CD14-positive monocyte (primary cell): ENCODE measurements around the gene RPA3. TPM values are rescaled to one million over a fixed set of nuclear protein-coding genes. Genes with fewer than 3 reads are reported as not detected.
A peak's percentile ranks its signal among the peaks of the same experiment; 100 is the strongest.

Experiments
- DNase-seq, 3 donors: peaks; one replicate each; pipeline ENCODE4 v3.0.0-alpha.2; 2011 to 2022
- H2AFZ ChIP-seq: 2 replicates; pipeline ENCODE4 v1.6.0; 2012; ENCODE audit warnings: mild to moderate bottlenecking, low read depth, low read length, inconsistent platforms; ENCODE audit not compliant: insufficient read depth, poor library complexity, severe bottlenecking
- H3K27ac ChIP-seq, 2 donors: 1 replicate in 1 of 2; 2 replicates in 1 of 2; pipeline ENCODE4 v1.5.1; 2012 to 2013; ENCODE audit warnings: low read length in 2 of 2, control low read depth in 1 of 2, inconsistent platforms in 1 of 2, low read depth in 1 of 2, mild to moderate bottlenecking in 1 of 2
- H3K27me3 ChIP-seq, 2 donors: one replicate each; pipeline versions ENCODE4 v1.6.0 to v1.6.1; 2011 to 2013; ENCODE audit warnings: low read length in 2 of 2; ENCODE audit not compliant: control insufficient read depth in 2 of 2, insufficient read depth in 2 of 2
- H3K36me3 ChIP-seq, 2 donors: replicated peaks in 1 of 2; 1 replicate in 1 of 2; 2 replicates in 1 of 2; pipeline versions ENCODE4 v1.5.1 to v1.6.1; 2012 to 2013; ENCODE audit warnings: low read length in 2 of 2, control low read depth in 1 of 2, inconsistent platforms in 1 of 2, mild to moderate bottlenecking in 1 of 2; ENCODE audit not compliant: insufficient read depth in 2 of 2, control insufficient read depth in 1 of 2
- H3K4me1 ChIP-seq, 2 donors: 1 replicate in 1 of 2; 2 replicates in 1 of 2; pipeline versions ENCODE4 v1.5.1 to v1.6.1; 2012 to 2013; ENCODE audit warnings: low read length in 2 of 2, control low read depth in 1 of 2, inconsistent platforms in 1 of 2, mild to moderate bottlenecking in 1 of 2, moderate library complexity in 1 of 2; ENCODE audit not compliant: insufficient read depth in 2 of 2, control insufficient read depth in 1 of 2
- H3K4me2 ChIP-seq: replicated peaks from 2 replicates; pipeline ENCODE3; 2012; ENCODE audit warnings: low read length, moderate library complexity, mild to moderate bottlenecking; ENCODE audit not compliant: poor library complexity, severe bottlenecking; ENCODE audit errors: extremely low read depth
- H3K4me3 ChIP-seq, 3 experiments: fragments of 200-600 bp in 1 of 3; sonication (generic) in 1 of 3; replicated peaks in 1 of 3; 1 replicate in 2 of 3; 2 replicates in 1 of 3; pipeline ENCODE4 v1.5.1; 2011 to 2013; ENCODE audit warnings: low read length in 3 of 3, mild to moderate bottlenecking in 3 of 3, control low read depth in 2 of 3, low read depth in 2 of 3, inconsistent platforms in 1 of 3, moderate library complexity in 1 of 3
- H3K79me2 ChIP-seq: 2 replicates; pipeline ENCODE4 v1.6.0; 2012; ENCODE audit warnings: mild to moderate bottlenecking, control low read depth, inconsistent platforms, low read length, moderate library complexity; ENCODE audit not compliant: insufficient read depth
- H3K9ac ChIP-seq: 2 replicates; pipeline ENCODE4 v1.6.0; 2017; ENCODE audit warnings: low read length, mild to moderate bottlenecking; ENCODE audit not compliant: insufficient read depth, poor library complexity, severe bottlenecking
- H3K9me3 ChIP-seq, 2 donors: replicated peaks in 1 of 2; 1 replicate in 1 of 2; 2 replicates in 1 of 2; pipeline versions ENCODE4 v1.5.1 to v1.6.1; 2012 to 2013; ENCODE audit warnings: low read length in 2 of 2, control low read depth in 1 of 2; ENCODE audit not compliant: control insufficient read depth in 1 of 2, insufficient read depth in 1 of 2
- H4K20me1 ChIP-seq: 2 replicates; pipeline ENCODE4 v1.6.0; 2012; ENCODE audit warnings: mild to moderate bottlenecking, low read length, control low read depth, moderate library complexity; ENCODE audit not compliant: insufficient read depth
- H3K27ac Mint-ChIP-seq, 7 donors: one replicate each; pipeline ENCODE4 v1.8.0; 2020; ENCODE audit warnings: mild to moderate bottlenecking in 7 of 7, mixed read lengths in 7 of 7, moderate library complexity in 6 of 7, inconsistent platforms in 2 of 7
- H3K27me3 Mint-ChIP-seq, 3 donors: one replicate each; pipeline ENCODE4 v1.8.0; 2021 to 2022; ENCODE audit warnings: low read depth in 3 of 3, mild to moderate bottlenecking in 3 of 3, mixed read lengths in 3 of 3, moderate library complexity in 3 of 3, inconsistent platforms in 1 of 3
- H3K36me3 Mint-ChIP-seq, 2 donors: one replicate each; pipeline ENCODE4 v1.8.0; 2020; ENCODE audit warnings: mixed read lengths in 2 of 2, inconsistent platforms in 1 of 2, mild to moderate bottlenecking in 1 of 2
- H3K4me1 Mint-ChIP-seq: one replicate; pipeline ENCODE4 v1.8.0; 2020; ENCODE audit warnings: mild to moderate bottlenecking, mixed read lengths
- H3K4me3 Mint-ChIP-seq, 2 donors: one replicate each; pipeline ENCODE4 v1.8.0; 2020; ENCODE audit warnings: mild to moderate bottlenecking in 2 of 2, mixed read lengths in 2 of 2, moderate library complexity in 1 of 2
- H3K9me3 Mint-ChIP-seq, 7 donors: one replicate each; pipeline ENCODE4 v1.8.0; 2020 to 2022; ENCODE audit warnings: mixed read lengths in 7 of 7, mild to moderate bottlenecking in 6 of 7, moderate library complexity in 6 of 7, inconsistent platforms in 2 of 7
- CTCF ChIP-seq: fragments of 200-600 bp; IDR thresholded peaks from one replicate; pipeline ENCODE4 v1.8.0; 2022; ENCODE audit warnings: antibody characterized with exemption, mild to moderate bottlenecking
- WGBS: methylation state at CpG from one replicate; pipeline ENCODE4 v1.1.5; 2013; ENCODE audit warnings: missing lambda C conversion rate; ENCODE audit not compliant: insufficient coverage; 5-methylcytosine and 5-hydroxymethylcytosine counted together
- intact Hi-C, 2 donors: fragments of 100-400 bp; cut with micrococcal nuclease; formaldehyde crosslinking; loops; one replicate each; pipeline versions ENCODE4 v1.15.0 to v1.15.1; 2023
- polyA plus RNA-seq, 3 donors: library from polyadenylated mRNA; depleted of rRNA in 1 of 3; unstranded in 2 of 3; stranded (reverse) in 1 of 3; fragments of 300-500 nt in 2 of 3; fragments of >200 nt in 1 of 3; fragmentation: Illumina TruSeq in 2 of 3; gene quantifications; 1 replicate in 2 of 3; 2 replicates in 1 of 3; pipeline ENCODE4 v1.2.3, GENCODE V29; 2012 to 2021

The RPA3 gene
- polyA plus RNA-seq, 3 donors, result 6.2 to 50.5 (median 44.7) TPM

GRCh38 chr7:7701527-7701926 is 16.9 kb downstream of the RPA3 start:
- Mint-ChIP-seq H3K9me3 (peaks cover 0 to 1% (median 0%) of the 10 kb centered on the region in 7 donors), H3K27ac (no peak overlapping the region), H3K4me3 (no peak overlapping the region), H3K4me1 (peaks cover 10% of the 10 kb centered on the region), H3K27me3 (peaks cover 0 to 2% (median 0%) of the 10 kb centered on the region in 3 donors), H3K36me3 (peaks cover 0 to 4% of the 10 kb centered on the region in 2 donors)
- H3K4me1 ChIP-seq, result no peaks in the 10 kb centered on the region
- H3K36me3 ChIP-seq, result no peaks in the 10 kb centered on the region
- DNase-seq, result no peak
- no peaks in the 10 kb centered on the region for H4K20me1 ChIP-seq
- no peak overlapping the region for H3K4me3 ChIP-seq
- no peak overlapping the region for H3K9ac ChIP-seq
- H3K9me3 ChIP-seq, result no peaks in the 10 kb centered on the region
- no CpG with 5 or more reads among the region's 1 CpG for WGBS
- H3K27me3 ChIP-seq, result no peaks in the 10 kb centered on the region
- H3K79me2 ChIP-seq, result no peaks in the 10 kb centered on the region
- no peak overlapping the region for H2AFZ ChIP-seq
- intact Hi-C loops, result no loop called here
- H3K27ac ChIP-seq, result no peak overlapping the region
- no peak overlapping the region for H3K4me2 ChIP-seq
- TF ChIP-seq CTCF, result no peak

- no peaks in the 10 kb centered on the region for H3K9me3 ChIP-seq
- no peaks in the 10 kb centered on the region for H4K20me1 ChIP-seq
- no peak overlapping the region for H2AFZ ChIP-seq
- no peak overlapping the region for H3K9ac ChIP-seq
- no peak overlapping the region for H3K27ac ChIP-seq
- Mint-ChIP-seq H3K9me3 (peaks cover 0 to 1% (median 0%) of the 10 kb centered on the region in 7 donors), H3K4me1 (peaks cover 8% of the 10 kb centered on the region), H3K27me3 (peaks cover 0 to 2% (median 0%) of the 10 kb centered on the region in 3 donors), H3K36me3 (peaks cover 0 to 6% of the 10 kb centered on the region in 2 donors), H3K4me3 (no peak overlapping the region), H3K27ac (peak overlapping the region in 1 of 7 donors; percentile 15)
- TF ChIP-seq CTCF, result no peak
- H3K79me2 ChIP-seq, result no peaks in the 10 kb centered on the region
- DNase-seq, result no peak
- H3K4me2 ChIP-seq, result no peak overlapping the region
- no peaks in the 10 kb centered on the region for H3K36me3 ChIP-seq
- no peaks in the 10 kb centered on the region for H3K4me1 ChIP-seq
- H3K4me3 ChIP-seq, result no peak overlapping the region
- intact Hi-C loops, result no loop called here
- H3K27me3 ChIP-seq, result no peaks in the 10 kb centered on the region
Observed at GRCh38 chr7:7699970-7700369, 18.4 kb downstream of the RPA3 start.
